ENCODE results near the gene METTL3.
"Not testable (repeated sequence)": the region's sequence is repeated elsewhere in the genome, so short reads cannot be mapped to it uniquely, and the experiment has no call there.

Gene METTL3

DNA sequence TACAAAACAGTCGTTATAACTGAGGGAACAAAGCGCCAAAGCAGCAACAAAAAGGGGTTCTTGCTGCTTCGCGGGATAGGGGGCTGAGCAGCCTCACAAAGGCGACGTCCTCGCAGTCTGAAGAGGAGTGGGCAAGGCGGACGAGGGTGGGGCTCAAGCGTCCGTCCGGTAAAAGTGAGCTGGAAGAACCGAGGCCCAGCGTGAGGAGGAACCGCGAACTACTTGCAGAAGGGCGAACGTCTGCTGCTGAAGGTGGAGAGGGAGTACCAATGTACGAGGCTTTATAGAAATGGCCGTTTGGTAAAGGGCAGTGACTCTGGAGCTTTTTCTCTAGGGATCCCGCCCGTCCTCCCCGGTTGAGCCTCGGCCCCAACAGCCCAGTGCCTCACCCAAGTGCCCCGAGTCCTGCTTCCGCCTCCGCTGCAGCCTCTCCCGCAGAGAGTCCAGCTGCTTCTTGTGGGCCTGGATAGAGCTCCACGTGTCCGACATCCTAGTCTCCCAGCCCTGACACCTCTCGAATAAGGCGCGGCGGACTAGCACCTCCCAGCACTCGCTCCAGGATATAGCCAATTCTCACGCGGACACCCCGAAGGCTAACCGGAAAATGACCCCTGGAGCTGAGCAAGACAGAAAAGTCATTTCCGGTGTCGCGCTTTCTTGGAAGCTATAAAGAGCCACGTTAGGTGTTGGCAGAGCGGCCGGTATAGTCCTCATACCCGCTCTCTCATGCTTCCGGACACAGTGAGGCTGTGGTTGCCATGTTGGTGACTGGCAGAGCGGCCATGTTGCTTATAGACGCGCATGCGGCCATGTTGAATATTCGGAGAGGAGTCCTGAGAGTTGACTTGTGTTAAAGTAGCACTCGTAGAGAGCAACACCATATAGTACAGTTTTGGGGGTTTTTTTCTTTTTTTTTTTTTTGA is at the start of gene METTL3:
Gene METTL3, minus strand, starts transcription at position 606 of the 923 bp plus-strand sequence. Its CDS starts 117 bp downstream, at position 489.
- H3K27ac ChIP-seq (ENCODE audit: low read length) = peak within 1 kb of the TSS; percentile 87

DNA sequence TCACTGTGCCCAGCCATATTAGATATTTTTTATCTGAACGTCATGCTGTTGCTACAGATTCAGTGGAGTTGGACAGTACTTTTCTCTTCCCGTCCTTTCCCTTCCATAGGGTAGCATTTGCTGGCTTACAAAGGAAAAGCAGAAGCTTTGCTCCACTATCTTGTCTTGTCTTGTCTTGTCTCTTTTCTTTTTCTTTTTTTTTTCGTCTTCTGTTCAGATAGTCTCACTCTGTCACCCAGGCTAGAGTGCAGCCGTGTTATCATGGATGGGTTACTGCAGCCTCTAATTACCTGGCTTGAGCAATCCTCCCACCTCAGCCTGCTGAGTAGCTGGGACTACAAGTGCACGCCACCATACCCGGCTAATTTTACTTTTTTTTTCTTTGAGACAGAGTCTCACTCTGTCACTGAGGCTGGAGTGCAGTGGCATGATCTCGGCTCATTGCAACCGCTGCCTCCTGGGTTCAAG is 47.6 kb upstream of the METTL3 start:
- no peaks in the 10 kb centered on the region for H3K9me3 ChIP-seq (ENCODE audit: control insufficient read depth, low read depth, low read length)
- no peak overlapping the region for H3K4me3 ChIP-seq (ENCODE audit: low read length)
- no peak overlapping the region for H3K27ac ChIP-seq (ENCODE audit: low read length)
- no peaks in the 10 kb centered on the region for H3K27me3 ChIP-seq (ENCODE audit: control insufficient read depth, insufficient read depth, low read length)
- no peak overlapping the region for H3K9ac ChIP-seq (ENCODE audit: low read length)
- H3K4me1 ChIP-seq (ENCODE audit: control insufficient read depth, low read depth, low read length) = peaks cover 16% of the 10 kb centered on the region
- H3K36me3 ChIP-seq (ENCODE audit: control insufficient read depth, low read depth, low read length) = no peaks in the 10 kb centered on the region

More for the DNA sequence above, at the start of gene METTL3:
- H3K27me3 ChIP-seq (ENCODE audit: control insufficient read depth, insufficient read depth, low read length) = no peaks in the 10 kb centered on the region
- H3K9ac ChIP-seq (ENCODE audit: low read length) = peak within 1 kb of the TSS; percentile 94
- peaks cover 8% of the 10 kb centered on the region for H3K4me1 ChIP-seq (ENCODE audit: control insufficient read depth, low read depth, low read length)
- no peaks in the 10 kb centered on the region for H3K9me3 ChIP-seq (ENCODE audit: control insufficient read depth, low read depth, low read length)
- peaks cover 18% of the 10 kb centered on the region for H3K36me3 ChIP-seq (ENCODE audit: control insufficient read depth, low read depth, low read length)
- peak within 1 kb of the TSS; percentile 98 for H3K4me3 ChIP-seq (ENCODE audit: low read length)

- no peaks in the 10 kb centered on the region for H3K36me3 ChIP-seq (ENCODE audit: control insufficient read depth, low read depth, low read length)
- peak overlapping the region; percentile 39 for H3K4me3 ChIP-seq (ENCODE audit: low read length)
- peaks cover 26% of the 10 kb centered on the region for H3K4me1 ChIP-seq (ENCODE audit: control insufficient read depth, low read depth, low read length)
- no peaks in the 10 kb centered on the region for H3K27me3 ChIP-seq (ENCODE audit: control insufficient read depth, insufficient read depth, low read length)
- peak overlapping the region; percentile 94 for H3K27ac ChIP-seq (ENCODE audit: low read length)
- peak overlapping the region; percentile 82 for H3K9ac ChIP-seq (ENCODE audit: low read length)
- no peaks in the 10 kb centered on the region for H3K9me3 ChIP-seq (ENCODE audit: control insufficient read depth, low read depth, low read length)
These were observed 46.2 kb upstream of the METTL3 start for GRCh38 chr14:21557084-21557901.

- Histone ChIP-seq H3K4me3 (ENCODE audit: low read length) (peak overlapping the region; percentile 10), H3K27ac (ENCODE audit: low read length) (peak overlapping the region; percentile 94), H3K36me3 (ENCODE audit: control insufficient read depth, low read depth, low read length) (no peaks in the 10 kb centered on the region), H3K9me3 (ENCODE audit: control insufficient read depth, low read depth, low read length) (no peaks in the 10 kb centered on the region), H3K9ac (ENCODE audit: low read length) (peak overlapping the region; percentile 82), H3K4me1 (ENCODE audit: control insufficient read depth, low read depth, low read length) (peaks cover 26% of the 10 kb centered on the region), H3K27me3 (ENCODE audit: control insufficient read depth, insufficient read depth, low read length) (no peaks in the 10 kb centered on the region)
These were observed 45.4 kb upstream of the METTL3 start for GRCh38 chr14:21556378-21557083.

GRCh38 chr14:21553266-21553665 is 42.1 kb upstream of the METTL3 start:
- Histone ChIP-seq H3K4me1 (ENCODE audit: control insufficient read depth, low read depth, low read length) (peaks cover 26% of the 10 kb centered on the region), H3K36me3 (ENCODE audit: control insufficient read depth, low read depth, low read length) (no peaks in the 10 kb centered on the region), H3K27ac (ENCODE audit: low read length) (peak overlapping the region; percentile 53), H3K4me3 (ENCODE audit: low read length) (no peak overlapping the region), H3K27me3 (ENCODE audit: control insufficient read depth, insufficient read depth, low read length) (no peaks in the 10 kb centered on the region), H3K9me3 (ENCODE audit: control insufficient read depth, low read depth, low read length) (no peaks in the 10 kb centered on the region), H3K9ac (ENCODE audit: low read length) (no peak overlapping the region)

- H3K36me3 ChIP-seq (ENCODE audit: control insufficient read depth, low read depth, low read length); H3K4me3 ChIP-seq (ENCODE audit: low read length); H3K9me3 ChIP-seq (ENCODE audit: control insufficient read depth, low read depth, low read length); H3K9ac ChIP-seq (ENCODE audit: low read length); H3K27ac ChIP-seq (ENCODE audit: low read length); H3K27me3 ChIP-seq (ENCODE audit: control insufficient read depth, insufficient read depth, low read length): not testable (repeated sequence)
- H3K4me1 ChIP-seq (ENCODE audit: control insufficient read depth, low read depth, low read length) = peaks cover 24% of the 10 kb centered on the region
These were observed 33.4 kb upstream of the METTL3 start for GRCh38 chr14:21544588-21544987.

DNA sequence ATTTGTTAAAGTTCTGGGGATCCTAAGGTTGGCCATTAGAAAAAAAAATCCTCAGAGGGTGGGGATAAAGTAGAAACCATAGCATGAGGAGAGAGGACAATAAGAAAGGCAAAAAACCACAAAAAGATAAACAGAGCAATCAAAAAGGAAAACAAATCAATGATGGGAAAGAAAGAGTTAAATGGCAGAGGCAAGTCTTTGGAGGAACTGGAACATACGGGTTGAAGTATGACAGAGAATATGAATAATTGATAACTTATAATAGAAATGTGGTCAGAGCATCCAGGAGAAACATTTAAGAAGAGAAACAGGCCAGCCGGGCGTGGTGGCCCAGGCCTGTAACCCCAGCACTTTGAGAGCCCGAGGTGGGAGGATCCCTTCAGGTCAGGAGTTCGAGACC is 32.8 kb upstream of the METTL3 start:
- Histone ChIP-seq H3K9ac (ENCODE audit: low read length) (peak overlapping the region; percentile 55), H3K36me3 (ENCODE audit: control insufficient read depth, low read depth, low read length) (no peaks in the 10 kb centered on the region), H3K9me3 (ENCODE audit: control insufficient read depth, low read depth, low read length) (no peaks in the 10 kb centered on the region), H3K27ac (ENCODE audit: low read length) (peak overlapping the region; percentile 86), H3K4me3 (ENCODE audit: low read length) (peak overlapping the region; percentile 52), H3K4me1 (ENCODE audit: control insufficient read depth, low read depth, low read length) (peaks cover 30% of the 10 kb centered on the region), H3K27me3 (ENCODE audit: control insufficient read depth, insufficient read depth, low read length) (no peaks in the 10 kb centered on the region)

DNA sequence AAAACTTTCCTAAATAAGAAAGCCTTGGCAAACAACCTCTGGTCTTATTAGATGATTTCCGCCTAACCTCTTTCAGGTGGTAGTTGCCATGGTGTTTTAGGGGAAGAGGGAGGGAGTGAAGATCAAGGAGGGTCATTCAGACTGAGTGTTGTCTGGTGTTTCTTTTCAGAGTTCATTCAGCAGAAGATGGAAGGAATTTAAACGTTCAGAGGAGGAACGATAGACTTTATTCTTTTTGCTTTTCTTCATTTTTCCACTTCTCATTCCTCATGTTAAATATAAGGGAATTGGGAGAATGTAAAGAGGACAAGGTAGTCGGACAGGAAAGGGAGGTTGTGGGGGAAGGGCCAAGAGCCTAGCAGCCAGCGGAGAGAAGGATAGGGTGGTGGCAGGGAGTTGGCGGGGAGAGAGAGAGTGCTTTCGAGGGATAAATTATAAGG is 32.4 kb upstream of the METTL3 start:
- Histone ChIP-seq H3K9ac (ENCODE audit: low read length) (peak overlapping the region; percentile 55), H3K36me3 (ENCODE audit: control insufficient read depth, low read depth, low read length) (no peaks in the 10 kb centered on the region), H3K27me3 (ENCODE audit: control insufficient read depth, insufficient read depth, low read length) (no peaks in the 10 kb centered on the region), H3K4me3 (ENCODE audit: low read length) (peak overlapping the region; percentile 52), H3K4me1 (ENCODE audit: control insufficient read depth, low read depth, low read length) (peaks cover 34% of the 10 kb centered on the region), H3K9me3 (ENCODE audit: control insufficient read depth, low read depth, low read length) (no peaks in the 10 kb centered on the region), H3K27ac (ENCODE audit: low read length) (peak overlapping the region; percentile 86)

- Histone ChIP-seq H3K27me3 (ENCODE audit: control insufficient read depth, insufficient read depth, low read length) (no peaks in the 10 kb centered on the region), H3K9me3 (ENCODE audit: control insufficient read depth, low read depth, low read length) (no peaks in the 10 kb centered on the region), H3K9ac (ENCODE audit: low read length) (no peak overlapping the region), H3K4me3 (ENCODE audit: low read length) (no peak overlapping the region), H3K4me1 (ENCODE audit: control insufficient read depth, low read depth, low read length) (peaks cover 43% of the 10 kb centered on the region), H3K36me3 (ENCODE audit: control insufficient read depth, low read depth, low read length) (no peaks in the 10 kb centered on the region), H3K27ac (ENCODE audit: low read length) (peak overlapping the region; percentile 2)
These were observed 30.4 kb upstream of the METTL3 start for GRCh38 chr14:21541413-21542074.

GRCh38 chr14:21539189-21539940 is 28.2 kb upstream of the METTL3 start:
- Histone ChIP-seq H3K27ac (ENCODE audit: low read length) (peak overlapping the region; percentile 73), H3K36me3 (ENCODE audit: control insufficient read depth, low read depth, low read length) (no peaks in the 10 kb centered on the region), H3K4me1 (ENCODE audit: control insufficient read depth, low read depth, low read length) (peaks cover 48% of the 10 kb centered on the region), H3K27me3 (ENCODE audit: control insufficient read depth, insufficient read depth, low read length) (no peaks in the 10 kb centered on the region), H3K9me3 (ENCODE audit: control insufficient read depth, low read depth, low read length) (no peaks in the 10 kb centered on the region), H3K4me3 (ENCODE audit: low read length) (peak overlapping the region; percentile 48), H3K9ac (ENCODE audit: low read length) (peak overlapping the region; percentile 40)
